ENCODE data around the gene CAMK2G. TPM values are rescaled to one million over a fixed set of nuclear protein-coding genes. Genes with fewer than 3 reads are reported as not detected.
"Not testable (repeated sequence)": the region's sequence is repeated elsewhere in the genome, so short reads cannot be mapped to it uniquely, and the experiment has no call there.

The CAMK2G gene
- total RNA-seq: 10 to 100 TPM; 22.6 to 28.0 (median 27.2) TPM

- H3K9me3 ChIP-seq: no peaks in the 10 kb centered on the region
- TF ChIP-seq POLR2AphosphoS5 (IDR thresholded peaks at IDR 0.05) (no peak), POLR2A (IDR thresholded peaks at IDR 0.05) (no peak), CTCF (IDR thresholded peaks at IDR 0.05) (no peak)
- H3K27ac ChIP-seq: peak within 1 kb of the TSS; percentile 42 to 55
- no peaks in the 10 kb centered on the region for H3K36me3 ChIP-seq
- intact Hi-C loops (cut with DNase I; ENCODE audit: low total_unique reads): no loop called here
- no peaks in the 10 kb centered on the region for H3K27me3 ChIP-seq
- peak within 1 kb of the TSS; percentile 89 to 98 (median 89) for H3K4me3 ChIP-seq
- DNase-seq (ENCODE audit: low spot score in 2 of 2): peak; percentile 68 to 82
- peaks cover 6 to 17% of the 10 kb centered on the region in 2 donors for H3K4me1 ChIP-seq
Measured at GRCh38 chr10:73874267-73875138, at the start of gene CAMK2G. TSS of gene CAMK2G (minus strand) at chr10:73874555. CDS start at chr10:73874461, 94 bp downstream.

- Histone ChIP-seq H3K4me3 (no peak overlapping the region), H3K4me1 (no peaks in the 10 kb centered on the region), H3K27ac (no peak overlapping the region), H3K9me3 (no peaks in the 10 kb centered on the region), H3K27me3 (no peaks in the 10 kb centered on the region), H3K36me3 (no peaks in the 10 kb centered on the region)
- DNase-seq (ENCODE audit: low spot score in 2 of 2): no peak
- no peak for TF ChIP-seq POLR2A (IDR thresholded peaks at IDR 0.05)
- TF ChIP-seq POLR2AphosphoS5 (IDR thresholded peaks at IDR 0.05): no peak
- TF ChIP-seq CTCF (IDR thresholded peaks at IDR 0.05): no peak
- intact Hi-C loops (cut with DNase I; ENCODE audit: low total_unique reads): no loop called here
Measured at GRCh38 chr10:73922864-73923133, 48.4 kb upstream of the CAMK2G start.

GRCh38 chr10:73922007-73922863 lies 47.9 kb upstream of the CAMK2G start:
- H3K27me3 ChIP-seq: no peaks in the 10 kb centered on the region
- H3K4me1 ChIP-seq: no peaks in the 10 kb centered on the region
- no peak for DNase-seq (ENCODE audit: low spot score in 2 of 2)
- intact Hi-C loops (cut with DNase I; ENCODE audit: low total_unique reads): no loop called here
- no peak overlapping the region for H3K27ac ChIP-seq
- no peak overlapping the region for H3K4me3 ChIP-seq
- H3K9me3 ChIP-seq: no peaks in the 10 kb centered on the region
- H3K36me3 ChIP-seq: no peaks in the 10 kb centered on the region
- TF ChIP-seq POLR2AphosphoS5 (IDR thresholded peaks at IDR 0.05) (no peak), POLR2A (IDR thresholded peaks at IDR 0.05) (no peak), CTCF (IDR thresholded peaks at IDR 0.05) (no peak)

DNA sequence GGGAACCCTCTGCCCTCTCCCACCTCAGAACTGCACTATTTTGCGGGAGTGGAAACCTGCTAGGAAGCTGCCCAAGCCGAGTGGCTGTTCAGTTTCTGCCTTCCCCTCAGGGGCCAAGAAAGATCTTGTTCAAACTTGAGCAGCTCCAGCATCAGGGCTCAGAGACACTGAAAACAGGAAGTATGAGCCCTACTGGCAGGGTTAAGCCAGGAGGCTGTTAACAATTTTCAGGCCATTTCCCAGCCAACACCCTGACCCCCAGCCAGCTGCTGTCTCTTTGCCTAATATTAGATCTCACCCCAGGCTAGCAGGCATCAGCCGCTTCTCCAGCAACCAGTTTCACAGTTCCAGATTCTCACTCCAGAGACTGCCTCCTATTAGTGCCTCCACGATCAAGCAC lies 45.7 kb upstream of the CAMK2G start:
- intact Hi-C loops (cut with DNase I; ENCODE audit: low total_unique reads): no loop called here
- no peaks in the 10 kb centered on the region for H3K9me3 ChIP-seq
- peak overlapping the region in 1 of 3 donors; percentile 7 for H3K4me3 ChIP-seq
- DNase-seq (ENCODE audit: low spot score in 2 of 2): peak in 1 of 2 donors; percentile 78
- H3K27me3 ChIP-seq: no peaks in the 10 kb centered on the region
- TF ChIP-seq POLR2A (IDR thresholded peaks at IDR 0.05): no peak
- peak in 1 of 3 donors; percentile 10 for TF ChIP-seq POLR2AphosphoS5 (IDR thresholded peaks at IDR 0.05)
- TF ChIP-seq CTCF (IDR thresholded peaks at IDR 0.05): peak in 1 of 3 donors; percentile 23
- peak overlapping the region; percentile 74 to 79 for H3K27ac ChIP-seq
- no peaks in the 10 kb centered on the region for H3K4me1 ChIP-seq
- H3K36me3 ChIP-seq: no peaks in the 10 kb centered on the region

- peak overlapping the region; percentile 74 to 79 for H3K27ac ChIP-seq
- H3K27me3 ChIP-seq; H3K4me3 ChIP-seq; intact Hi-C loops (cut with DNase I; ENCODE audit: low total_unique reads); H3K9me3 ChIP-seq; H3K36me3 ChIP-seq; DNase-seq (ENCODE audit: low spot score in 2 of 2); H3K4me1 ChIP-seq: not testable (repeated sequence)
Measured at GRCh38 chr10:73919481-73919880, 45.1 kb upstream of the CAMK2G start.
